Gastrocnemius medialis (tissue), 4 donors: ENCODE results near the gene USP12.

Experiments used
- POLR2A ChIP-seq, 2 donors: fragments of 450-650 bp; IDR thresholded peaks; one replicate each; pipeline ENCODE4 v1.6.1; 2017; ENCODE audit warnings: antibody characterized with exemption in 2 of 2, mild to moderate bottlenecking in 2 of 2, moderate library complexity in 2 of 2
- TF ChIP-seq, protein P1 (sequence below), 5 experiments: fragments of 450-650 bp in 3 of 5; fragments of 200-600 bp in 2 of 5; sonication (generic) in 2 of 5; IDR thresholded peaks in 4 of 5; conservative IDR thresholded peaks in 1 of 5; 1 replicate in 4 of 5; 2 replicates in 1 of 5; pipeline ENCODE4 v1.5.1; 2016 to 2019; ENCODE audit warnings: antibody characterized with exemption in 5 of 5, mild to moderate bottlenecking in 3 of 5, moderate library complexity in 3 of 5

DNA sequence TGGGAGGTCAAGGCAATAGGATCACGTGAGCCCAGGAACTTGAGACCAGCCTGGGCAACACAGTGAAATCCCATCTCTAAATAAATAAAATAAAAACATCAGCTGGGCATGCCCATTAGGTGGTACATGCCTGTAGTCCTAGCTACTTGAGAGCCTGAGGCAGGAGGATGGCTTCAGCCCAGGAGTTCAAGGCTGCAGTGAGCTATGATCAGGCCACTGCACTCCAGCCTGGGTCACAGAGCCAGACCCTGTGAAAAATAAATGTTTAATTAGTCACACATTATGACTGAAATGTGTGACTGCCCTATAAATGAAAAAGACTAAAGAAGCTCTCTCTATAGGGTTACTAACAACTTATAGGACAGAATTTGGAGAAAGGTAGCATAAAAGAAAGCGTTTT, 37.7 kb downstream of the USP12 start:
- TF ChIP-seq, protein P1, sequence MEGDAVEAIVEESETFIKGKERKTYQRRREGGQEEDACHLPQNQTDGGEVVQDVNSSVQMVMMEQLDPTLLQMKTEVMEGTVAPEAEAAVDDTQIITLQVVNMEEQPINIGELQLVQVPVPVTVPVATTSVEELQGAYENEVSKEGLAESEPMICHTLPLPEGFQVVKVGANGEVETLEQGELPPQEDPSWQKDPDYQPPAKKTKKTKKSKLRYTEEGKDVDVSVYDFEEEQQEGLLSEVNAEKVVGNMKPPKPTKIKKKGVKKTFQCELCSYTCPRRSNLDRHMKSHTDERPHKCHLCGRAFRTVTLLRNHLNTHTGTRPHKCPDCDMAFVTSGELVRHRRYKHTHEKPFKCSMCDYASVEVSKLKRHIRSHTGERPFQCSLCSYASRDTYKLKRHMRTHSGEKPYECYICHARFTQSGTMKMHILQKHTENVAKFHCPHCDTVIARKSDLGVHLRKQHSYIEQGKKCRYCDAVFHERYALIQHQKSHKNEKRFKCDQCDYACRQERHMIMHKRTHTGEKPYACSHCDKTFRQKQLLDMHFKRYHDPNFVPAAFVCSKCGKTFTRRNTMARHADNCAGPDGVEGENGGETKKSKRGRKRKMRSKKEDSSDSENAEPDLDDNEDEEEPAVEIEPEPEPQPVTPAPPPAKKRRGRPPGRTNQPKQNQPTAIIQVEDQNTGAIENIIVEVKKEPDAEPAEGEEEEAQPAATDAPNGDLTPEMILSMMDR (IDR thresholded peaks at IDR 0.05 in 4 of 5, conservative IDR thresholded peaks at IDR 0.05 in 1 of 5) = no peak
- no peak for TF ChIP-seq POLR2A (IDR thresholded peaks at IDR 0.05)
